HT1080 (cell line): ENCODE results near the gene LIF. TPM values are rescaled to one million over a fixed set of nuclear protein-coding genes. Genes with fewer than 3 reads are reported as not detected.
"Not testable (repeated sequence)": the region's sequence is repeated elsewhere in the genome, so short reads cannot be mapped to it uniquely, and the experiment has no call there.

Experiments
- DNase-seq: peaks from one replicate; pipeline ENCODE4 v3.0.0-alpha.2; 2015; ENCODE audit warnings: low read depth
- total RNA-seq: library from RNA; depleted of rRNA; stranded (reverse); fragments of >200 nt; shearing (Covaris generic); gene quantifications from 2 replicates; pipeline ENCODE4 v1.2.3, GENCODE V29; 2014

Gene LIF
- total RNA-seq, 1 experiment from 2014 or later: 7.7 TPM

- DNase-seq: no peak
Measured at GRCh38 chr22:30244641-30245040, 1.9 kb downstream of the LIF start.

- DNase-seq: no peak
Measured at GRCh38 chr22:30244066-30244465, 2.5 kb downstream of the LIF start.

DNA sequence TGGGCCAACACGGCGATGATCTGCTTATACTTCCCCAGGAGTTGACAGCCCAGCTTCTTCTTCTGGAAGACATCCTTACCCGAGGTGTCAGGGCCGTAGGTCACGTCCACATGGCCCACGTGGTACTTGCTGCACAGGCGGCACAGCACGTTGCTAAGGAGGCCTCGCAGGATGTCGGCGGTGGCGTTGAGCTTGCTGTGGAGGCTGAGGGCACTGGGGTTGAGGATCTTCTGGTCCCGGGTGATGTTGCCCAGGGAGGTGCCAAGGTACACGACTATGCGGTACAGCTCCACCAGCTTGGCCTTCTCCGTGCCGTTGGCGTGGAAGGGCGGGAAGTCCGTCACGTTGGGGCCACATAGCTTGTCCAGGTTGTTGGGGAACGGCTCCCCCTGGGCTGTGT, 2.9 kb downstream of the LIF start:
- no peak for DNase-seq

DNA sequence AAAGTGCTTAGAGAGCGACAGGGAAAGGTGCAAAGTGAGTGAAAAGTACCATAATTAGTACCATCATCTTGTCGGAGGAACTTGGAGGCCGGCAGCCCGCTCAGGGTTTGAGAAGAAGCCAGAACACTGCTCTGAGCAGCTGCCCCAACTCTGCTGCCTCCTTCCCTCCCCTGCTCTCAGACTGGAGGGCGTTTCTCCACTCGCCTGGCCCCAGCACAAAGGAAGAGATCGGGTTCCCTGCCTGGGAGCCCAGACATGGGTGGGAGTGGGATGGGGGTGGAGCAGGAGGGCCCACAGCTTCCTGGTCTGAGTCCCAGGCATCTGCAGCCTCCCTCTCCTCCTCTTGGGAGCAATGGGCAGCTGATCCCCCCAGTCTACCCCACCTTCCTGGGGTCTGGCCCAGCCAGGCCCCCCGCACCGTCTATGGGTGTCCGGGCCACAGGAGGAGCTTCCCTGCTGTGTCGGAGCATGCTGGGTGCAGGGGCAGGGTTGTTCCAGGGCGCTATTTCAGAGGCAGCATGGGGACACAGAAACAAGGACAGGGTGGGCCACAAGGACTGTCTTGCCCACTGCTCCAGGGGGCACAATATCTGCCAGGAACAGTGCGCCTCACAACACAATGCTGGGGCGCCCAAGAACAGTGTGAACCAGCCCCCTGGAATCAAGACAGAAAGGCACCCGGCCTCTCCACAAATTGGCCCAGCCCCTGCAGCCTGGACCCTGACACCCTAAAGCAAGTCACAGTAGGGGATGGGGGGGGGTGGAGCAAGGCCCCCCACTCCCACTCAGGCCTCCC, 4.8 kb downstream of the LIF start:
- no peak for DNase-seq

- DNase-seq: no peak
Measured at GRCh38 chr22:30240541-30241417, 5.8 kb downstream of the LIF start.

DNA sequence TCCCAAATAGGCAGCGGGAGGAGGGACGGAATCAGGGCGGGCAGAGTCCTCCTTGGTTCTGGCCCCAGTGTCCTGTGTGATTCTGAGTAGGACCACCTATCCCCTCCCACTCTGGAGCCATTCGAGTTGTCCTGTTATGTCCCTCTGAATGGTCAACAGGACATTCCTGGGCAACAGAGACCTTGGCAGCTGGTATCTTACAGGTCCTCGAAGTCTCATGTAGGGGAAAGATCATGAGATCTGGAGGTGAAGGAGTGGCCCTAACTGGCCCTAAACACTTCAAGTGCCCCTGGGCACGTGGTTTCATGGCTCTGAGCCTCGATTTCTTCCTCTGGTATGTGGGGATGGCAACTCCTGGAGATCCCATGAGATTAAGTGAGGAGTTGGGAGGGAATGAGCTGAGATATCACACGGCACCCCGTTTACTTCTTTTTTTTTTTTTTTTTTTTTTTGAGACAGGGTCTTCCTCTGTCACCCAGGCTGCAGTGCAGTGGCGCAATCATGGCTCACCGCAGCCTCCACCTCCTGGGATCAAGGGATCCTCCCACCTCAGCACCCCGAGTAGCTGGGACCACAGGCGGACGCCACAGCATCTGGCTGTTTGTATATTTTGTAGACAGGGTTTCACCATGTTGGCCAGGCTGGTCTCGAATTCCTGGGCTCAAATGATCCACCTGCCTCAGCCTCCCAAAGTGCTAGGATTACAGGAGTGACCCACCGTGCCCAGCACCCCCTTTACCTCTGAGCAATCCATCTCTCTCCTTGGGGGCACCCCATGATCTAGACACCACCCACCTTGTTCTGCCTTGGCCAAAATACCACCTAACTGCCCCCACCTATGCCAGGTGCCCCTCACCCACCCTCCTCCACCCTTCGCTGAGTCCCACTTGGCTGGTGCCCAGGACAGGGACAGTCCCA, 6.8 kb downstream of the LIF start:
- DNase-seq: no peak

GRCh38 chr22:30238661-30239487, 7.7 kb downstream of the LIF start:
- DNase-seq: no peak

DNA sequence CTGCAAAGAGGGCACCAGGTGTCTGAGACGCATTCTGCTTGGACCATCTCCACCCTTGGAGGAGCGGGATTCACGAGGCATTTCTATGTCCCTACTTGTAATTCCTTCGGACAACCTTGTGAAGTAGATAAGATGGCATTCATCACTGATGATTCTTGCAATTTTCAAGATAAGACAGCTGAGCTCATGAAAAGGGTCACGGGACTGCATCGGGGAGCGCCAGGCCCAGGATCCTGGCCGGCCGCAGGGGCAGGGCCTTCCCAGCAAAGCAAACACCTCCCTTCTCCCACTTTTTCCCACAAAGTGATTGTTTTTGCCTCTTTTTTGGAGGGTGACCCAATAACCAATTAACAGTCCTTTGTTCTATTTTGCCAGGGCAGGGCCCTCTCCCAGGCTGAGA, 8.4 kb downstream of the LIF start:
- DNase-seq: no peak

DNA sequence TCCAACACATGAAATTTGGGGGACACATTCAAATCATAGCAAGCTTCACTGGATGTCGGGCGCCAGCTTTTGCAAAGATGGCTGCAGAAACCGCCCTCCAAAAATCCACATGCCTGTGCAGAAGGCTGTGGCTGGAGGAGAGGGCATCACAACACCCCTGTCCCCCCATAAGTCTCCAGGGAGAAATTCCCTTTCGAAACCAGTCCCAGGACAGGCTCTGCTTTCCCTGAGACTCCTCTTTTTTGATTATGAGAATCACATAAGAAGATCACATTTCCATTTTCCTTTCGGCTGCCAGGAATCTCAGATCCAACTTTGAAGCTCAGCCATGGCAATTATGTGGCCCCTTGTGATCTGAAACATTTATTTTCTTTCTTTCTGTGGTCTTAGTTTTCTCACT, 9.7 kb downstream of the LIF start:
- DNase-seq: no peak

DNA sequence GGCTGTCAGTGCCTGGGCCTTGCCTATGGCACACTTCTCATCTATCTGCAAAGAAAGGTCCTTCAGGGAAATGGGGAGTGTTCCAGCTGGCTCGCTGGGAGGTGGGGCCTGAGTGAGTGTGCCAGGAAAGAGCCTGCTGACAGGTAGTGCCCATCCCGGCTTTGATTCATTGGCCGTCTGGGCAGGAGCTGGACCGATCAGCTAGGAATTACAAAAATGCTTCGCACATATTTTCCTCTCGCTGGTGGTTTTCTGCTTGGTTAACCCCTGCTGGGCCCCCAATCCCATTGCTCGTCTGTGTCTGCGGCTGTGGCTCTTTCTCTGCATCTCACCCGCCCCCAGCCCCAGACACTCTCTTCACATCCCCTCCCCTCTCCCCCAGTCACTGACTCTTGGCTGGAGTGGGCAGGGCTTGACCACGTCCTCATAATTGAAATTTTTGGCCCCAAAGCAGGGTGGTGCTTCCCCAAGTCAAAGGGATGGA, 10.8 kb downstream of the LIF start:
- peak; percentile 83 for DNase-seq

- no peak for DNase-seq
Measured at GRCh38 chr22:30234786-30235470, 11.6 kb downstream of the LIF start.

- not testable (repeated sequence) for DNase-seq
Measured at GRCh38 chr22:30234325-30234724, 12.2 kb downstream of the LIF start.

DNA sequence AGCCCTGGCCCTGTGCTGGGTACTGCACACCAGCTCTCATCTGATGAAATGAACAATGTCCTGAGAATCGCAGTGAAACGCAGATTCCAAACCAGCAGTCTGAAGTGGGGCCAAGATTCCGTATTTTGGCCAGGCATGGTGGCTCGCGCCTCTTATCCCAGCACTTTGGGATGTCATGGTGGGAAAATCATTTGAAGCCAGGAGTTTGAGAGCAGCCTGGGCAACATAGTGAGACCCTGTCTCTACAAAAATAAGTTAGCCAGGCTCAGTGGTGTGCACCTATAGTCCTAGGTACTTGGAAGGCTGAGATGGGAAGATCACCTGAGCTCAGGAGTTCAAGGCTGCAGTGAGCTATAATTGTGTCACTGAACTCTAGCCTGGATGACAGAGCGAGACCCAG, 13.0 kb downstream of the LIF start:
- DNase-seq: no peak

DNA sequence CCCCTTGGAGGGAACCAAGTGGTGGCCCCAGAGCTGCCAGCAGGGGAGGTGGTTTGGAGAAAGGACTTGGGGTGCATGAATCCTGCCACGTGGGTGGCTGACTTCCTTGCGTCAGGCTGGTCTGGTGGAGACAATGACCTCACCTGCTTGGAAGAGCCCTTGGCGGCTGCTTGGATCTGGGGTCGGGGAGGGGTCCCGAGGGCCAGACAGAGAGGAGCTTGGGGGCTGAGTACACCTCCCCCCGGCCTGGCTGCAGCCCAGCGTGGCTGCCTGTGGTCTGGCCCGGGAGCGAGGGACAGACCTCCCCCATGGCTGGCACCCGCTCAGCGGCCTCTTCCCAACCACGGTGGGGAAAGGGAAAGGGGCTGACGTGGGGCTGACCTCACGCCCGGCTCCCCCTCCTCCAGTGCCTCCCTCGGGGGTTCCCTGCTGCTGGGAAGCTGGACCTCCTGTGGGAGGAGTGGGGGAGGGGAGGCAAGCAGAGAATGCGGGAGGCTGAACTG, 13.8 kb downstream of the LIF start:
- no peak for DNase-seq

- no peak for DNase-seq
Measured at GRCh38 chr22:30230787-30231461, 15.6 kb downstream of the LIF start.

DNA sequence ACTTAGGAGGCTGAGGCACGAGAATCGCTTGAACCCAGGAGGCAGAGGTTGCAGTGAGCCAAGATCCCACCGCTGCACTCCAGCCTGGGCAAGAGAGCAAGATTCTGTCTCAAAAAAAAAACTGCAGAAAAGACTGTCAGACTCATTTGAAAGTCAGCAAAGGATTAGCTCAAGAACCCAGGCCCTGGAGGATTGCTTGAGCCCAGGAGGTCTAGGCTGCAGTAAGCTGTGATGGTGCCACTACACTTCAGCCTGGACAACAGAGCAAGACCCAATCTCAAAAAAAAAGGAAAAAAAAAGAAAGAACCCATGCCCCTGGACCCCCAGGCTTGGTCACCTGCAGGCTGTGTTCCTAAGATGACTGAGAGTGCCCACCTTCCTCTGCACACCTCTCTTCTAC, 16.2 kb downstream of the LIF start:
- DNase-seq: no peak

GRCh38 chr22:30228509-30229359, 17.8 kb downstream of the LIF start:
- no peak for DNase-seq
